ENCODE data around the gene EFCAB6. TPM values are rescaled to one million over a fixed set of nuclear protein-coding genes. Genes with fewer than 3 reads are reported as not detected.
A peak's percentile ranks its signal among the peaks of the same experiment; 100 is the strongest.

Gene EFCAB6
- total RNA-seq, 1 experiment from 2014 or later, result 0.94 TPM

DNA sequence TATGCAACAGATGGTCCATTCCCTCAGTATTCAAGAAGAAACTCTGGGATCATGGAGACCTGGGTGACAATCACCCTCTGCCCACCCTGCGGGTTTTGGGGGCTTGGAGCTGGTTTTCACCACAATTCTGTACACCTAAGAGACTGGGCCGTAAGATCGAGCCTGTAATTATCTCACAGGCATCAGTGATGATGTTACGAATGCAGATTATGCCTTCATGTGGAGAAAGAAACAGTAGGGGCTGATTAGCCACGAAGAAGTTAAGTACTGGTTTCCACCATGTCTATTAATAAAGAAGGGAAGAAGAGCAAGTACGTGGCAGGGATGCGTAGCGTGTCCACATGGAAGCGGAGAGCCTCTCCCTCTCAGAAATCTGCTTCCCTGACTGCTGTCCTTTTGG, 5.3 kb upstream of the EFCAB6 start (continued):
- TF ChIP-seq ARID4B (CRISPR knock-in tag; IDR thresholded peaks at IDR 0.05; ENCODE audit: borderline replicate concordance) (no peak), USF2 (CRISPR knock-in tag; IDR thresholded peaks at IDR 0.05) (no peak), ATF3 (CRISPR knock-in tag; conservative IDR thresholded peaks at IDR 0.05) (no peak)
- TF ChIP-seq, protein P1, sequence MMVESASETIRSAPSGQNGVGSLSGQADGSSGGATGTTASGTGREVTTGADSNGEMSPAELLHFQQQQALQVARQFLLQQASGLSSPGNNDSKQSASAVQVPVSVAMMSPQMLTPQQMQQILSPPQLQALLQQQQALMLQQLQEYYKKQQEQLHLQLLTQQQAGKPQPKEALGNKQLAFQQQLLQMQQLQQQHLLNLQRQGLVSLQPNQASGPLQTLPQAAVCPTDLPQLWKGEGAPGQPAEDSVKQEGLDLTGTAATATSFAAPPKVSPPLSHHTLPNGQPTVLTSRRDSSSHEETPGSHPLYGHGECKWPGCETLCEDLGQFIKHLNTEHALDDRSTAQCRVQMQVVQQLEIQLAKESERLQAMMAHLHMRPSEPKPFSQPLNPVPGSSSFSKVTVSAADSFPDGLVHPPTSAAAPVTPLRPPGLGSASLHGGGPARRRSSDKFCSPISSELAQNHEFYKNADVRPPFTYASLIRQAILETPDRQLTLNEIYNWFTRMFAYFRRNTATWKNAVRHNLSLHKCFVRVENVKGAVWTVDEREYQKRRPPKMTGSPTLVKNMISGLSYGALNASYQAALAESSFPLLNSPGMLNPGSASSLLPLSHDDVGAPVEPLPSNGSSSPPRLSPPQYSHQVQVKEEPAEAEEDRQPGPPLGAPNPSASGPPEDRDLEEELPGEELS (CRISPR knock-in tag; IDR thresholded peaks at IDR 0.05), result no peak

GRCh38 chr22:43814264-43814663, 2.2 kb upstream of the EFCAB6 start:
- POLR2A ChIA-PET, result interaction anchor here (0.7 kb wide), 1 partner anchor 69 kb away, joined by 4 read pairs; no protein-coding TSS in a partner anchor
- no peak for DNase-seq (ENCODE audit: low spot score)
- H3K36me3 Mint-ChIP-seq, result no peaks in the 10 kb centered on the region
- no peak for ATAC-seq
- H3K4me3 Mint-ChIP-seq, result no peak overlapping the region
- no peaks in the 10 kb centered on the region; the same call in 1 of the 2 replicates for H3K27me3 Mint-ChIP-seq (ENCODE audit: low read depth)
- CTCF ChIA-PET, result no interaction called here
- no peaks in the 10 kb centered on the region for H3K9me3 Mint-ChIP-seq
- H3K4me1 Mint-ChIP-seq, result peaks cover 21% of the 10 kb centered on the region
- H3K27ac Mint-ChIP-seq, result 0 out of 2 replicates have a peak overlapping the region, but pooled peaks have one; percentile 31
- no peak for TF ChIP-seq ZNF416 (CRISPR knock-in tag; IDR thresholded peaks at IDR 0.05)
- TF ChIP-seq, protein P2, sequence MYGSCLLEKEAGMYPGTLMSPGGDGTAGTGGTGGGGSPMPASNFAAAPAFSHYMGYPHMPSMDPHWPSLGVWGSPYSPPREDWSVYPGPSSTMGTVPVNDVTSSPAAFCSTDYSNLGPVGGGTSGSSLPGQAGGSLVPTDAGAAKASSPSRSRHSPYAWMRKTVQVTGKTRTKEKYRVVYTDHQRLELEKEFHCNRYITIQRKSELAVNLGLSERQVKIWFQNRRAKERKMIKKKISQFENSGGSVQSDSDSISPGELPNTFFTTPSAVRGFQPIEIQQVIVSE (CRISPR knock-in tag; IDR thresholded peaks at IDR 0.05; ENCODE audit: borderline replicate concordance), result no peak
- no peak for TF ChIP-seq ZNF219 (CRISPR knock-in tag; IDR thresholded peaks at IDR 0.05; ENCODE audit: borderline replicate concordance)
- TF ChIP-seq GRHL2 (CRISPR knock-in tag; IDR thresholded peaks at IDR 0.05; ENCODE audit: insufficient replicate concordance, severe bottlenecking), result no peak
- TF ChIP-seq ARID4B (CRISPR knock-in tag; IDR thresholded peaks at IDR 0.05; ENCODE audit: borderline replicate concordance), result no peak
- TF ChIP-seq CREB1 (CRISPR knock-in tag; IDR thresholded peaks at IDR 0.05), result no peak
- no peak for TF ChIP-seq ELF4 (CRISPR knock-in tag; IDR thresholded peaks at IDR 0.05; ENCODE audit: low read depth)
- TF ChIP-seq HMGA2 (CRISPR knock-in tag; IDR thresholded peaks at IDR 0.05), result no peak
- TF ChIP-seq GTF2I (CRISPR knock-in tag; conservative IDR thresholded peaks at IDR 0.05), result no peak
- no peak for TF ChIP-seq MAX (CRISPR knock-in tag; IDR thresholded peaks at IDR 0.05)
- TF ChIP-seq, protein P3, sequence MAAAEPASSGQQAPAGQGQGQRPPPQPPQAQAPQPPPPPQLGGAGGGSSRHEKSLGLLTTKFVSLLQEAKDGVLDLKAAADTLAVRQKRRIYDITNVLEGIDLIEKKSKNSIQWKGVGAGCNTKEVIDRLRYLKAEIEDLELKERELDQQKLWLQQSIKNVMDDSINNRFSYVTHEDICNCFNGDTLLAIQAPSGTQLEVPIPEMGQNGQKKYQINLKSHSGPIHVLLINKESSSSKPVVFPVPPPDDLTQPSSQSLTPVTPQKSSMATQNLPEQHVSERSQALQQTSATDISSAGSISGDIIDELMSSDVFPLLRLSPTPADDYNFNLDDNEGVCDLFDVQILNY (CRISPR knock-in tag; IDR thresholded peaks at IDR 0.05), result no peak
- TF ChIP-seq CBFB (CRISPR knock-in tag; IDR thresholded peaks at IDR 0.05; ENCODE audit: low read depth), result no peak
- TF ChIP-seq ZSCAN18 (CRISPR knock-in tag; IDR thresholded peaks at IDR 0.05), result no peak
- no peak for TF ChIP-seq KAT7 (CRISPR knock-in tag; IDR thresholded peaks at IDR 0.05; ENCODE audit: borderline replicate concordance)
- no peak for TF ChIP-seq ETV6 (CRISPR knock-in tag; IDR thresholded peaks at IDR 0.05)
- TF ChIP-seq SMAD4 (CRISPR knock-in tag; IDR thresholded peaks at IDR 0.05), result no peak
- TF ChIP-seq MYBL2 (CRISPR knock-in tag; IDR thresholded peaks at IDR 0.05), result no peak
